Gastroesophageal sphincter (tissue), 3 donors: ENCODE measurements around the gene MXRA8.

Experiments
- EP300 ChIP-seq: sonication (generic); formaldehyde crosslinking; IDR thresholded peaks from one replicate; pipeline ENCODE4 v1.6.1; 2017; ENCODE audit warnings: antibody characterized with exemption, mild to moderate bottlenecking
- POLR2A ChIP-seq, 2 donors: fragments of 450-650 bp; IDR thresholded peaks; one replicate each; pipeline ENCODE4 v1.6.1; 2017; ENCODE audit warnings: antibody characterized with exemption in 2 of 2, mild to moderate bottlenecking in 2 of 2, moderate library complexity in 1 of 2
- POLR2AphosphoS5 ChIP-seq: sonication (generic); formaldehyde crosslinking; IDR thresholded peaks from one replicate; pipeline ENCODE4 v1.6.1; 2017; ENCODE audit warnings: antibody characterized with exemption
- TF ChIP-seq, protein P1 (sequence below), 4 experiments: fragments of 200-600 bp in 2 of 4; fragments of 450-650 bp in 2 of 4; sonication (generic) in 1 of 4; IDR thresholded peaks; one replicate each; pipeline ENCODE4 v1.5.1; 2017 to 2019; ENCODE audit warnings: antibody characterized with exemption in 4 of 4, mild to moderate bottlenecking in 2 of 4, moderate library complexity in 2 of 4

DNA sequence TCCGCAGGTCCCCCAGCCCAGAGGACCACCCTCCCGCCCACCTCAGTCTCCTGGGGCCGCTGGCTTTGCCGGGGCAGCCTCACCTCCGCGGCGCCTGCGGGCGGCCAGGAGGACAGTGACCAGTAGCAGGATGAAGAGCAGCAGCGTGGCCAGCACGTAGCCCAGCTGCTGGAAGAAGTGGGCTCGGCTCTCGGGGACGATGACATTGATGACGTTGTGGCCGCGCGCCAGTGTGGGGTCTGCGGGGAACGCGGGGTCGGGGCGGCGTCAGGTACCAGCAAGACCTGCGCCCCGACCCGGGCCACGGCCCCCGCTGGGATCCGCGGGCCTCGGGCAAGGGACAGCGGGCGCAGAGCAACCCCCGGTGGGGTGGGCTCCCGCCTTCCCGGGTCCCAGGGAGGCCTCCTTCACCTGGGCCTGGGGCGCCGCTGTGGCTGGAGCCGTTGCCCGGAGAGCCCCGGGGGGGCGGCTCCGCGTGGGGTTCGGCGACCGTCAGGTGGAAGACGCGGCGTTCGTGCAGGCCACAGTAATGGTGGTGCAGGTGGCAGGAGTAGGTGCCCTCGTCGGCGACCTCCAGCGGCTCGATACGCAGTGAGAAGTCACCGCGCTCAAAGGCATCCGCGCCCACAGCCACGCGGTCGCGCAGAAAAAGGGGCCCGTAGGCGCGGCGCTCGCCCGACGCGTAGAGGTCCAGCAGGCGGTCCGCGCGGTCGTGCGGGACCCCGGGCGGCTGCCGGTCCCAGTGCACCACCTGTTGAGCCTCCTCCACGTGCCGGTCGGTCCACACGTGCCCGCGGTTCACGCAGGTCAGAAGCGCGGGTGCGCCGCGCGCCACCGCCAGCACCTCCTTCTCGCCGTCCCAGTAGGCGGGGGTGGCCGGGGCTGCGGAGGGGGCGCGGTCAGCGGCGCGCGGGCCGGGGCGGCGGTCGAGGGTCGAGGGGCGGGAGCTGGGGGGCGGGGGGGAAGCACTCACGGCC, 3.8 kb downstream of the MXRA8 start:
- TF ChIP-seq, protein P1, sequence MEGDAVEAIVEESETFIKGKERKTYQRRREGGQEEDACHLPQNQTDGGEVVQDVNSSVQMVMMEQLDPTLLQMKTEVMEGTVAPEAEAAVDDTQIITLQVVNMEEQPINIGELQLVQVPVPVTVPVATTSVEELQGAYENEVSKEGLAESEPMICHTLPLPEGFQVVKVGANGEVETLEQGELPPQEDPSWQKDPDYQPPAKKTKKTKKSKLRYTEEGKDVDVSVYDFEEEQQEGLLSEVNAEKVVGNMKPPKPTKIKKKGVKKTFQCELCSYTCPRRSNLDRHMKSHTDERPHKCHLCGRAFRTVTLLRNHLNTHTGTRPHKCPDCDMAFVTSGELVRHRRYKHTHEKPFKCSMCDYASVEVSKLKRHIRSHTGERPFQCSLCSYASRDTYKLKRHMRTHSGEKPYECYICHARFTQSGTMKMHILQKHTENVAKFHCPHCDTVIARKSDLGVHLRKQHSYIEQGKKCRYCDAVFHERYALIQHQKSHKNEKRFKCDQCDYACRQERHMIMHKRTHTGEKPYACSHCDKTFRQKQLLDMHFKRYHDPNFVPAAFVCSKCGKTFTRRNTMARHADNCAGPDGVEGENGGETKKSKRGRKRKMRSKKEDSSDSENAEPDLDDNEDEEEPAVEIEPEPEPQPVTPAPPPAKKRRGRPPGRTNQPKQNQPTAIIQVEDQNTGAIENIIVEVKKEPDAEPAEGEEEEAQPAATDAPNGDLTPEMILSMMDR (IDR thresholded peaks at IDR 0.05), result no peak
- TF ChIP-seq POLR2AphosphoS5, result no peak
- TF ChIP-seq EP300, result no peak
- TF ChIP-seq POLR2A (IDR thresholded peaks at IDR 0.05), result no peak
